Fibroblast of villous mesenchyme (primary cell): ENCODE measurements around the gene EDA. TPM values are rescaled to one million over a fixed set of nuclear protein-coding genes. Genes with fewer than 3 reads are reported as not detected.

ENCODE experiments used
- DNase-seq: peaks from one replicate; pipeline ENCODE4 v3.0.0-alpha.2; 2010; ENCODE audit warnings: low read depth
- H3K4me3 ChIP-seq: 2 replicates; pipeline ENCODE4 v1.5.1; 2011; ENCODE audit warnings: low read depth, mild to moderate bottlenecking, low read length
- total RNA-seq: library from RNA; depleted of rRNA; stranded (reverse); fragments of >200 nt; gene quantifications from 2 replicates; pipeline ENCODE4 v1.2.3, GENCODE V29; 2012
- TF ChIP-seq, protein P1 (sequence below): IDR thresholded peaks from 2 replicates; pipeline ENCODE4 v1.5.1; 2012; ENCODE audit warnings: low read depth, mild to moderate bottlenecking, low read length; ENCODE audit not compliant: insufficient read depth

Gene EDA
- total RNA-seq, 1 donor, result not detected

DNA sequence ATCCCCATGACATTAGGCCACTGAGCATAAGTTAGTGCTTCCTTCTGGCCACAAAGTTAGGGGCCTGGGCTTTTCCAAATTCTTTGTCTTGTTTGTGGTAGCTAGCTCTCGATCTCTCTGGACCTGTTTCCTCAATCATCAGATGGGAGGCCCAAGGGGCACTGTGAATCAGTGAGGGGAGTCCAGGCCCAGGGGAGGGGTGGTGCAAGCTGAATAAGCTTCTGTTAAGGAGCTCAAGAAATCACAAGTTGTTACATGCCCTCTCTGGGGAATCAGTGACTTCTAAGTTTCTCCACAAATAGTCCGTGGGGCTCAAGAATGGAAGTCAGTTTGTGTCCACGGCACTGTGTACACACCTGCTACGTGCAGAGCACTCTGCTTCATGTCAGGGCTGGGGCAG, 418.7 kb downstream of the EDA start:
- DNase-seq, result no peak
- no peak overlapping the region for H3K4me3 ChIP-seq
- TF ChIP-seq, protein P1, sequence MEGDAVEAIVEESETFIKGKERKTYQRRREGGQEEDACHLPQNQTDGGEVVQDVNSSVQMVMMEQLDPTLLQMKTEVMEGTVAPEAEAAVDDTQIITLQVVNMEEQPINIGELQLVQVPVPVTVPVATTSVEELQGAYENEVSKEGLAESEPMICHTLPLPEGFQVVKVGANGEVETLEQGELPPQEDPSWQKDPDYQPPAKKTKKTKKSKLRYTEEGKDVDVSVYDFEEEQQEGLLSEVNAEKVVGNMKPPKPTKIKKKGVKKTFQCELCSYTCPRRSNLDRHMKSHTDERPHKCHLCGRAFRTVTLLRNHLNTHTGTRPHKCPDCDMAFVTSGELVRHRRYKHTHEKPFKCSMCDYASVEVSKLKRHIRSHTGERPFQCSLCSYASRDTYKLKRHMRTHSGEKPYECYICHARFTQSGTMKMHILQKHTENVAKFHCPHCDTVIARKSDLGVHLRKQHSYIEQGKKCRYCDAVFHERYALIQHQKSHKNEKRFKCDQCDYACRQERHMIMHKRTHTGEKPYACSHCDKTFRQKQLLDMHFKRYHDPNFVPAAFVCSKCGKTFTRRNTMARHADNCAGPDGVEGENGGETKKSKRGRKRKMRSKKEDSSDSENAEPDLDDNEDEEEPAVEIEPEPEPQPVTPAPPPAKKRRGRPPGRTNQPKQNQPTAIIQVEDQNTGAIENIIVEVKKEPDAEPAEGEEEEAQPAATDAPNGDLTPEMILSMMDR, result no peak

DNA sequence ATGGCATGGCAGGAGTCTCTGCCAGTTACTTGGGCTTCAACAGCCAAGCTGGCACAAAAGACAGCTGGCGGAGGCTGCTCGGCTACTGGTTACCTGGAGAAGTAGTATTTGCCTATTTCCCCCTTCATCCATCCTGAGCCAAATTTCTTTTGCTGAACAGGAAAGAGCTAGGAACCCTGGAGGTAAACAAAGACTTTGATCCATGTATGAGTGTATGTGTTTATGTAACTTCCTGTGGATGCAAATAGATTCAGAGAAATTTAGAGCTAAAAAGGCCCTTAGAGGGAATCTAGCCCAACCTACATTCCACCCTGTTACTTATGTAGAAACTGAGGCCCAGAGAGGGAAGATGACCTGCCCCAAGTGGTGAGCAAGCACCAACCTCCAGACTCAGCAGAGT, 422.6 kb downstream of the EDA start:
- no peak overlapping the region for H3K4me3 ChIP-seq
- TF ChIP-seq, protein P1, result no peak
- DNase-seq, result no peak

DNA sequence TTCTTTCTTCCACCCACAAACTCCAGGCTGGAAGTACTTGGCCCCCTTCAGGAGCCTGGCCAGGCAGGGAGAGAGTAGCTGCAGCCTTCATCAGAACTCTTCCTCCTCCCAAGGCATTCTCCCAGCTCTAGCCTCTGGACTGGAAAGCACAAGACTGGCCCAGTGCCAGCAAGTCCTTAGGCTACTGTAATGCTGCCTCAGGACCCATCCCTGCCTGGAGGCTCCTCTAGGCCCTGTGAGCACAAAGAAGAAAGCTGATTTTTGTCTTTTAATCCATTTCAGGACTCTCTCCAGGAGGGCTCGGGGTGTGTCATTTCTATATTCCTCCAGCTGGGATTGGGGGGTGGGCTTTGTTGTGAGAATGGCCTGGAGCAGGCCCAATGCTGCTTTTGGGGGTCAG, 423.0 kb downstream of the EDA start:
- TF ChIP-seq, protein P1, result no peak
- DNase-seq, result no peak
- H3K4me3 ChIP-seq, result no peak overlapping the region

DNA sequence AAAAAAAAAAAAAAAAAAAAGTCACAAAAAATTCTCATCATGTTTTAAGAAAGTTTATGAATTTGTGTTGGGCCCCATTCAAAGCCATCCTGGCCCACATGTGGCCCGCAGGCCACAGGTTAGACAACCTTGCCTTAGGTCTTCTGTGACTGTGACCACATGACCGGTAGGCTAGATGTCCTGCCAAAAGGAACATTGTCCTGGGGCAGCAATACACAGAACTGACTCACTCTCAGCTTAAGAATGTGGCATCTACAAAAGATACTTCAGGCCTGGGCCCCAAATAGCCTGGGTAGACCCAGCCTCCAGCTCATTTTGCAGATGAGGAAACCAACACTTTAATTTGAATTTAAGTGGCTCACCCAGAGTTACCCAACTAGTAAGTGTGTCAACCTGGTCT, 423.8 kb downstream of the EDA start:
- TF ChIP-seq, protein P1, result no peak
- no peak overlapping the region for H3K4me3 ChIP-seq

DNA sequence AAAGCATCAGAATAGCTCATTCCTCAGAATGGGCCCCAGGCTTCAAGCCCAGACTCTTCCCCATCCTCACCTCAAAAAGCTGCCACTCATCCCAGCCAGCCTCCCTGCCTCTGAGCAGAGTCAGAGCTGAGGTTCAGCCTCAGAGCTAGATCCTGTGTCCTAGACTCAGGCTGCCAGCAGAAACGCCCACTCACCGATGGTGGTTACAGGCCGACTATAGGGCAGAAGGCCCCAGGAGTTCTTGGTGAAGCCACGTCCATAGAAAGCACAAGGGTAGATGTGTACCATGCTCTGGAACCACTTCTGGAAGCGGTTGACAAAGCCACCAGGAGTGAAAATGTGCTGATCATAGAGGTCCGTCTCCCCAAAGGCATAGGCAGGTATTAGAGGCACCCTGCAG, 426.1 kb downstream of the EDA start:
- no peak overlapping the region for H3K4me3 ChIP-seq
- TF ChIP-seq, protein P1, result no peak
- no peak for DNase-seq

More for the DNA sequence above, 423.8 kb downstream of the EDA start:
- no peak for DNase-seq

DNA sequence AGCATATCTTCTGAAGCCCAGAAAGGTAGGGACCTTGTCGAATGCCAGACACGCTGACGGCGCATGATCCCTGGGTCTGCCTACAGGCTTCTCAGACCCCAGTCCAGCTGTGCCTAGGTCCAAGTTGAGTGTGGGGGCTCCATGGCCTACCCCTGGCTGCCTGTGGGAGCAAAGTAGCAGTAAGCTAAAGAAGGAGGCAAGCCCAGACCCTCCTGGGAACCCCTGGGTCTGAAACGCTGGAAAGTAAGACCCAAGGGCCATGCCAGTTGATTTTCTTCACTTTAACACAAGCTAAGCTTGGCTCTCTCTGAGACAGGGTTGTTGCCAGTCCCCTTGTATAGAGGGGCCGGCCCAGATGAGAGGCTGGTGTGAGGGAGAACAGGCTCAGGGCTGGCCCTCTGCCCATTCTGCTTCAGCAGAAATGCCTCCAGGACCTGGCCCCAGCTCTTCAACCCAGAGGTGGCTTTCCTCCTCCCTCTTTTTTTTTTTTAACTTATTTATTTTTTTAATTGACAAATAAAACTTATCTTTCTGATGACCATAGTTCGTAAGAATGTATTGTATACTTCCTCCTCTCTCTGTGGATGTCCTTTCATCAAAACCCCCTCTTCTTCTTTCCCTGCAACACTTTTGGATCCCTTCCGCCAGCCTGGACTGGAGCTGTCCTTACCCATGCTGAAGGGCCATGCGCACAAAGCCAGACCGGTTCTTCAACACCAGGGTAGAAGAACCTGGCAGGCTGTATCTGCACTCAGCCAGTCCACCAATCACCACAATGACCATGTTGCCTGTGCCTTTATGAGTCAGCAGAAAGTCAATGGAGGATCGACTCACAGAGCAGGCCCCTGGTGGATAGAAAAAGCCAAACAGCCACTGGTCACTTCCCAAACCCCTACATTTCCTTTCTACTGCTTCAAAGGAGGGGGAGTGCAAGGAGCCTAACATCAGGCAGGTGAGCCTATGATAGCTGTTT, 426.8 kb downstream of the EDA start:
- no peak overlapping the region for H3K4me3 ChIP-seq
- TF ChIP-seq, protein P1, result no peak
- no peak for DNase-seq

DNA sequence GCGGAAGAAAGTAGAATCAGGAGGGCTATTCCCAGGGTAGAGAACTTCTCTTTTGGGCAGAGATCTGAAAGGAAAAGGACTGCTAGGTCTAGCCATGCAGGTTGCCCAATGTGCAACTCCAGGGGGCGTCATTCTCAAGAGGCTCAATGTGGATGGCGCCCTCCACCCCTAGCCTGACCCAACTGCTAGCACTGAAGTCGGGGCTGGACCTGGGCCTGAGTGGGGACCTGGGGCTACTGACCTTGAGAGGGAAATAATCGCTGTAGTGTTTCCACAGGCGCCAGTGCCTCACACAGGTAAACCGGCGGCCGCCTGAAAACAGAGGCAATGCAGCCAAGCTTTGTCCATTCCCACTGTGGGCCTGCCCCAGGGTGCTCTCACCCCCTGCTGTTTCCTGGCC, 427.8 kb downstream of the EDA start:
- no peak for DNase-seq
- TF ChIP-seq, protein P1, result no peak
- H3K4me3 ChIP-seq, result no peak overlapping the region
